T-helper 9 cell (primary cell): Measurements from ENCODE around the gene KCNC2.
"Not testable (repeated sequence)": the region's sequence is repeated elsewhere in the genome, so short reads cannot be mapped to it uniquely, and the experiment has no call there.

Experiments
- DNase-seq: peaks from one replicate; pipeline ENCODE4 v3.0.0-alpha.2; 2020
- total RNA-seq, 2 donors: gene quantifications; one replicate each; lab custom pipeline; 2026; lab: John Stamatoyannopoulos, UW

The KCNC2 gene
- 0 reads per million in 2 donors for total RNA-seq

- DNase-seq, result no peak
Measured at GRCh38 chr12:75209812-75210138, at the start of gene KCNC2. Gene KCNC2 (minus strand): TSS chr12:75209839.

- no peak for DNase-seq
Measured at GRCh38 chr12:75259143-75259542, 49.5 kb upstream of the KCNC2 start.

- no peak for DNase-seq
Measured at GRCh38 chr12:75257510-75257909, 47.9 kb upstream of the KCNC2 start.

GRCh38 chr12:75245108-75245507 lies 35.5 kb upstream of the KCNC2 start:
- DNase-seq, result no peak

GRCh38 chr12:75239987-75240386 lies 30.3 kb upstream of the KCNC2 start:
- no peak for DNase-seq

GRCh38 chr12:75236206-75236605 lies 26.6 kb upstream of the KCNC2 start:
- DNase-seq, result no peak

GRCh38 chr12:75227132-75227531 lies 17.5 kb upstream of the KCNC2 start:
- DNase-seq, result no peak

- DNase-seq, result no peak
Measured at GRCh38 chr12:75212072-75212471, 2.4 kb upstream of the KCNC2 start.

- no peak for DNase-seq
Measured at GRCh38 chr12:75208856-75209811, 505 bp downstream of the KCNC2 start.

- no peak for DNase-seq
Measured at GRCh38 chr12:75207338-75208083, 2.1 kb downstream of the KCNC2 start.

GRCh38 chr12:75205558-75205957 lies 4.1 kb downstream of the KCNC2 start:
- DNase-seq, result no peak

GRCh38 chr12:75196865-75197264 lies 12.8 kb downstream of the KCNC2 start:
- DNase-seq, result no peak

GRCh38 chr12:75196408-75196807 lies 13.2 kb downstream of the KCNC2 start:
- no peak for DNase-seq

GRCh38 chr12:75194250-75194649 lies 15.4 kb downstream of the KCNC2 start:
- no peak for DNase-seq

GRCh38 chr12:75192196-75192595 lies 17.4 kb downstream of the KCNC2 start:
- no peak for DNase-seq

GRCh38 chr12:75190846-75191245 lies 18.8 kb downstream of the KCNC2 start:
- no peak for DNase-seq

- DNase-seq, result not testable (repeated sequence)
Measured at GRCh38 chr12:75185881-75186280, 23.8 kb downstream of the KCNC2 start.

GRCh38 chr12:75184516-75184915 lies 25.1 kb downstream of the KCNC2 start:
- DNase-seq, result no peak

- DNase-seq, result no peak
Measured at GRCh38 chr12:75183967-75184366, 25.7 kb downstream of the KCNC2 start.

GRCh38 chr12:75177997-75178396 lies 31.6 kb downstream of the KCNC2 start:
- no peak for DNase-seq

GRCh38 chr12:75172611-75173010 lies 37.0 kb downstream of the KCNC2 start:
- no peak for DNase-seq

- DNase-seq, result no peak
Measured at GRCh38 chr12:75170640-75171185, 38.9 kb downstream of the KCNC2 start.

GRCh38 chr12:75162845-75163244 lies 46.8 kb downstream of the KCNC2 start:
- no peak for DNase-seq

- DNase-seq, result no peak
Measured at GRCh38 chr12:75161488-75161887, 48.2 kb downstream of the KCNC2 start.
